Fibroblast of skin of back (primary cell): ENCODE data around the gene SIVA1.

Experiments used
- DNase-seq: peaks from one replicate; pipeline ENCODE4 v3.0.0-alpha.2; 2013

The SIVA1 gene

GRCh38 chr14:104784846-104785707 is 32.1 kb downstream of the SIVA1 start:
- no peak for DNase-seq

GRCh38 chr14:104785708-104786080 is 32.7 kb downstream of the SIVA1 start:
- no peak for DNase-seq

- no peak for DNase-seq
Observed at GRCh38 chr14:104786091-104786586, 33.2 kb downstream of the SIVA1 start.

- DNase-seq: no peak
Observed at GRCh38 chr14:104786726-104787675, 34.1 kb downstream of the SIVA1 start.

GRCh38 chr14:104787736-104788135 is 34.8 kb downstream of the SIVA1 start:
- DNase-seq: no peak

GRCh38 chr14:104788161-104788818 is 35.3 kb downstream of the SIVA1 start:
- DNase-seq: no peak

GRCh38 chr14:104788873-104789663 is 36.1 kb downstream of the SIVA1 start:
- no peak for DNase-seq

- no peak for DNase-seq
Observed at GRCh38 chr14:104789752-104790743, 37.1 kb downstream of the SIVA1 start.

- DNase-seq: no peak
Observed at GRCh38 chr14:104791425-104791824, 38.5 kb downstream of the SIVA1 start.

- no peak for DNase-seq
Observed at GRCh38 chr14:104792101-104792884, 39.3 kb downstream of the SIVA1 start.

- no peak for DNase-seq
Observed at GRCh38 chr14:104792945-104793702, 40.2 kb downstream of the SIVA1 start.

GRCh38 chr14:104793703-104793959 is 40.7 kb downstream of the SIVA1 start:
- no peak for DNase-seq

- DNase-seq: peak; percentile 76
Observed at GRCh38 chr14:104794099-104794498, 41.2 kb downstream of the SIVA1 start.

- no peak for DNase-seq
Observed at GRCh38 chr14:104794631-104794992, 41.7 kb downstream of the SIVA1 start.

GRCh38 chr14:104794993-104795780 is 42.2 kb downstream of the SIVA1 start, which contains the start of gene AKT1:
Gene AKT1, minus strand, starts transcription at chr14:104795748. Its CDS starts 3,105 bp downstream, at chr14:104792643.
- DNase-seq: no peak

- peak; percentile 71 for DNase-seq
Observed at GRCh38 chr14:104795781-104796686, 43.1 kb downstream of the SIVA1 start.

- no peak for DNase-seq
Observed at GRCh38 chr14:104796687-104797081, 43.7 kb downstream of the SIVA1 start.
